ENCODE measurements around the gene PER3. TPM values are rescaled to one million over a fixed set of nuclear protein-coding genes. Genes with fewer than 3 reads are reported as not detected.

The PER3 gene
- total RNA-seq, 1 experiment from 2014 or later: 9.0 TPM

DNA sequence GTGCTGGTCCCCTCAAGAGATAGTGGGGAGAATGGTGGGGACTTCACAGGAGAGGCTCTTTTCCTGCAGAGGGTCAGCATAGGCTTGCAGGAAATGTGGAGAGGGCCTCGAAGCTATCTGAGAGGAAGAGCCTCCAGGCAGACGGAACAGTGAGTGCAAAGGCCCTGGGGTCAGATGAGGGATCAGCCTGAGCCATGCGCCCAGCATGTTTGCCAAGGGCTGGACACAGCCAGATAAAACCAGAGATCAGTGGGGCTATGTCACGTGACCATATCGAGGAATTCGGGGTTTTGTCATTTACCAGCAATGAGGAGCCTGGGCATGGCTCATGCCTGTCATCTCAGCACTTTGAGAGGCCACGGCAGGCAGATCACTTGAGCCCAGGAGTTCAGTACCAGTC is 75.3 kb downstream of the PER3 start:
- Histone ChIP-seq H2BK20ac (ENCODE audit: low read depth, low read length, poor library complexity, severe bottlenecking) (no peak overlapping the region), H3K18ac (ENCODE audit: insufficient read length, low read depth, low read length) (no peak overlapping the region), H3K4me2 (ENCODE audit: insufficient read depth, insufficient read length, low read length) (no peak overlapping the region), H3K79me2 (ENCODE audit: insufficient read depth, low read length) (no peaks in the 10 kb centered on the region), H2BK12ac (ENCODE audit: insufficient read length, low read depth, low read length) (no peak overlapping the region), H2AFZ (ENCODE audit: low read length) (no peak overlapping the region), H4K91ac (ENCODE audit: insufficient read length, low read depth, low read length) (no peak overlapping the region), H3K9ac (ENCODE audit: extremely low read depth, insufficient read length, low read length) (no peak overlapping the region), H3K4me1 (ENCODE audit: insufficient read depth, low read length) (no peaks in the 10 kb centered on the region), H2BK15ac (ENCODE audit: low read depth, low read length) (no peak overlapping the region), H4K8ac (replicated peaks; ENCODE audit: insufficient read length, low read depth, low read length) (no peak overlapping the region), H3K23ac (ENCODE audit: insufficient read length, low read depth, low read length) (no peak overlapping the region), H2AK5ac (ENCODE audit: insufficient read length, low read length) (no peak overlapping the region), H3T11ph (ENCODE audit: low read length) (no peak overlapping the region), H3K27me3 (ENCODE audit: insufficient read depth, low read length) (no peaks in the 10 kb centered on the region), H2BK120ac (ENCODE audit: low read depth, low read length, poor library complexity, severe bottlenecking) (no peak overlapping the region), H4K5ac (ENCODE audit: insufficient read length, low read depth, low read length) (no peak overlapping the region), H4K20me1 (ENCODE audit: control insufficient read depth, insufficient read depth, insufficient read length) (no peaks in the 10 kb centered on the region), H3K9me3 (ENCODE audit: control insufficient read depth, low read depth, low read length) (no peaks in the 10 kb centered on the region), H3K56ac (ENCODE audit: insufficient read length, low read depth, low read length) (no peak overlapping the region), H3K23me2 (ENCODE audit: insufficient read length, low read depth, low read length, poor library complexity, severe bottlenecking) (no peaks in the 10 kb centered on the region), H3K27ac (ENCODE audit: insufficient read length, low read depth, low read length) (no peak overlapping the region), H3K4ac (ENCODE audit: low read depth, low read length) (no peak overlapping the region), H3K79me1 (ENCODE audit: insufficient read depth, low read depth, low read length, poor library complexity, severe bottlenecking) (no peaks in the 10 kb centered on the region), H2BK5ac (ENCODE audit: insufficient read length, low read length) (no peak overlapping the region), H3K14ac (ENCODE audit: insufficient read depth, low read length) (no peak overlapping the region)
- H3K9me3 Mint-ChIP-seq: no peaks in the 10 kb centered on the region
- TF ChIP-seq, protein P1, sequence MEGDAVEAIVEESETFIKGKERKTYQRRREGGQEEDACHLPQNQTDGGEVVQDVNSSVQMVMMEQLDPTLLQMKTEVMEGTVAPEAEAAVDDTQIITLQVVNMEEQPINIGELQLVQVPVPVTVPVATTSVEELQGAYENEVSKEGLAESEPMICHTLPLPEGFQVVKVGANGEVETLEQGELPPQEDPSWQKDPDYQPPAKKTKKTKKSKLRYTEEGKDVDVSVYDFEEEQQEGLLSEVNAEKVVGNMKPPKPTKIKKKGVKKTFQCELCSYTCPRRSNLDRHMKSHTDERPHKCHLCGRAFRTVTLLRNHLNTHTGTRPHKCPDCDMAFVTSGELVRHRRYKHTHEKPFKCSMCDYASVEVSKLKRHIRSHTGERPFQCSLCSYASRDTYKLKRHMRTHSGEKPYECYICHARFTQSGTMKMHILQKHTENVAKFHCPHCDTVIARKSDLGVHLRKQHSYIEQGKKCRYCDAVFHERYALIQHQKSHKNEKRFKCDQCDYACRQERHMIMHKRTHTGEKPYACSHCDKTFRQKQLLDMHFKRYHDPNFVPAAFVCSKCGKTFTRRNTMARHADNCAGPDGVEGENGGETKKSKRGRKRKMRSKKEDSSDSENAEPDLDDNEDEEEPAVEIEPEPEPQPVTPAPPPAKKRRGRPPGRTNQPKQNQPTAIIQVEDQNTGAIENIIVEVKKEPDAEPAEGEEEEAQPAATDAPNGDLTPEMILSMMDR (conservative IDR thresholded peaks at IDR 0.05): no peak
- no CpG with 5 or more reads among the region's 7 CpGs for WGBS (ENCODE audit: extremely low coverage, insufficient read length, low lambda C conversion rate)
- H3K27ac Mint-ChIP-seq: peak overlapping the region in 1 of 3 experiments; percentile 17; a peak in 1 of 7 replicates
- no peak for DNase-seq
- H3K4me3 Mint-ChIP-seq: no peak overlapping the region
- peaks cover 5% of the 10 kb centered on the region in 2 experiments for H3K4me1 Mint-ChIP-seq
- H3K36me3 Mint-ChIP-seq (ENCODE audit: insufficient read depth in 1 of 3, low read depth in 3 of 3): no peaks in the 10 kb centered on the region
- H3K27me3 Mint-ChIP-seq (ENCODE audit: low read depth): no peaks in the 10 kb centered on the region; the same call in 1 of the 2 replicates

Measured in H9 (cell line).